Stimulated activated naive B cell treated with anti-CD40 and anti-IgM and Interleukin-4, amounts not matched to agents 10 μg/mL and 1 μg/mL and 100 μg/mL, for 72 hours (primary cell): ENCODE results near the gene LCN15.
"Not testable (repeated sequence)": the region's sequence is repeated elsewhere in the genome, so short reads cannot be mapped to it uniquely, and the experiment has no call there.

ENCODE experiments used
- ATAC-seq, 2 donors: fragments of 150-1000 bp; cut with Tn5 transposase; replicated peaks; 2 replicates each; pipeline ENCODE4 v1.10.0; 2021; ENCODE audit warnings: moderate library complexity in 1 of 2
- DNase-seq: peaks from one replicate; pipeline ENCODE4 v3.0.0; 2021
- H3K27ac Mint-ChIP-seq: one replicate; pipeline ENCODE4 v1.8.0; 2022; ENCODE audit warnings: mild to moderate bottlenecking, mixed read lengths
- H3K27me3 Mint-ChIP-seq, 2 donors: one replicate each; pipeline ENCODE4 v1.8.0; 2022; ENCODE audit warnings: mixed read lengths in 2 of 2
- H3K36me3 Mint-ChIP-seq, 2 donors: one replicate each; pipeline ENCODE4 v1.8.0; 2022; ENCODE audit warnings: mixed read lengths in 2 of 2, mild to moderate bottlenecking in 1 of 2
- H3K4me1 Mint-ChIP-seq, 2 donors: one replicate each; pipeline ENCODE4 v1.8.0; 2022; ENCODE audit warnings: mixed read lengths in 2 of 2, mild to moderate bottlenecking in 1 of 2
- H3K4me3 Mint-ChIP-seq, 2 donors: one replicate each; pipeline ENCODE4 v1.8.0; 2022; ENCODE audit warnings: mild to moderate bottlenecking in 2 of 2, mixed read lengths in 2 of 2, moderate library complexity in 1 of 2
- H3K9me3 Mint-ChIP-seq, 2 donors: one replicate each; pipeline ENCODE4 v1.8.0; 2022; ENCODE audit warnings: mixed read lengths in 2 of 2, mild to moderate bottlenecking in 1 of 2

Gene LCN15

GRCh38 chr9:136759436-136760325, 4.6 kb downstream of the LCN15 start:
- H3K4me3 Mint-ChIP-seq: peak overlapping the region in 1 of 2 donors; percentile 41
- H3K27me3 Mint-ChIP-seq: no peaks in the 10 kb centered on the region
- peak overlapping the region; percentile 81 for H3K27ac Mint-ChIP-seq
- peaks cover 29 to 51% of the 10 kb centered on the region in 2 donors for H3K4me1 Mint-ChIP-seq
- ATAC-seq (no peak), DNase-seq (no peak)
- peaks cover 7 to 11% of the 10 kb centered on the region in 2 donors for H3K36me3 Mint-ChIP-seq
- peaks cover 4 to 8% of the 10 kb centered on the region in 2 donors for H3K9me3 Mint-ChIP-seq

GRCh38 chr9:136759001-136759400, 5.3 kb downstream of the LCN15 start:
- DNase-seq (no peak), ATAC-seq (no peak)
- H3K27ac Mint-ChIP-seq: no peak overlapping the region
- H3K4me3 Mint-ChIP-seq: peak overlapping the region in 1 of 2 donors; percentile 46
- H3K4me1 Mint-ChIP-seq: peaks cover 29 to 56% of the 10 kb centered on the region in 2 donors
- peaks cover 7 to 11% of the 10 kb centered on the region in 2 donors for H3K36me3 Mint-ChIP-seq
- H3K27me3 Mint-ChIP-seq: no peaks in the 10 kb centered on the region
- peaks cover 4 to 8% of the 10 kb centered on the region in 2 donors for H3K9me3 Mint-ChIP-seq

GRCh38 chr9:136757751-136758140, 6.6 kb downstream of the LCN15 start:
- peaks cover 6 to 8% of the 10 kb centered on the region in 2 donors for H3K9me3 Mint-ChIP-seq
- H3K27me3 Mint-ChIP-seq: no peaks in the 10 kb centered on the region
- peaks cover 7 to 14% of the 10 kb centered on the region in 2 donors for H3K36me3 Mint-ChIP-seq
- H3K4me3 Mint-ChIP-seq: peak overlapping the region in 1 of 2 donors; percentile 46
- peaks cover 27 to 51% of the 10 kb centered on the region in 2 donors for H3K4me1 Mint-ChIP-seq
- H3K27ac Mint-ChIP-seq: peak overlapping the region; percentile 62
- ATAC-seq: peak in 1 of 2 donors; percentile 19
- DNase-seq: no peak

- Mint-ChIP-seq H3K36me3 (peaks cover 9 to 18% of the 10 kb centered on the region in 2 donors), H3K4me1 (peaks cover 27 to 51% of the 10 kb centered on the region in 2 donors), H3K27ac (peak overlapping the region; percentile 62)
Measured at GRCh38 chr9:136757328-136757727, 7.0 kb downstream of the LCN15 start.

GRCh38 chr9:136756836-136757235, 7.5 kb downstream of the LCN15 start:
- DNase-seq: no peak
- Mint-ChIP-seq H3K4me1 (peaks cover 27 to 51% of the 10 kb centered on the region in 2 donors), H3K27ac (peak overlapping the region; percentile 62), H3K27me3 (no peaks in the 10 kb centered on the region), H3K9me3 (peaks cover 12 to 15% of the 10 kb centered on the region in 2 donors), H3K36me3 (peaks cover 9 to 22% of the 10 kb centered on the region in 2 donors), H3K4me3 (peak overlapping the region in 1 of 2 donors; percentile 41)
- ATAC-seq: no peak

More at GRCh38 chr9:136757328-136757727, 7.0 kb downstream of the LCN15 start:
- peak; percentile 44 for DNase-seq
- no peaks in the 10 kb centered on the region for H3K27me3 Mint-ChIP-seq
- H3K9me3 Mint-ChIP-seq: peaks cover 10 to 11% of the 10 kb centered on the region in 2 donors
- ATAC-seq: peak in 1 of 2 donors; percentile 64
- H3K4me3 Mint-ChIP-seq: peak overlapping the region in 1 of 2 donors; percentile 41

- Mint-ChIP-seq H3K4me1 (peaks cover 26 to 46% of the 10 kb centered on the region in 2 donors), H3K27ac (no peak overlapping the region), H3K36me3 (peaks cover 9 to 22% of the 10 kb centered on the region in 2 donors)
Measured at GRCh38 chr9:136756134-136756438, 8.2 kb downstream of the LCN15 start.

GRCh38 chr9:136755302-136756133, 8.8 kb downstream of the LCN15 start:
- not testable (repeated sequence) for H3K27me3 Mint-ChIP-seq, ATAC-seq, DNase-seq, H3K27ac Mint-ChIP-seq
- Mint-ChIP-seq H3K36me3 (peaks cover 9 to 26% of the 10 kb centered on the region in 2 donors), H3K4me1 (peaks cover 25 to 46% of the 10 kb centered on the region in 2 donors), H3K4me3 (peak overlapping the region in 1 of 2 donors; percentile 6), H3K9me3 (peaks cover 12 to 25% of the 10 kb centered on the region in 2 donors)

More at GRCh38 chr9:136756134-136756438, 8.2 kb downstream of the LCN15 start:
- DNase-seq (no peak), ATAC-seq (no peak)
- H3K9me3 Mint-ChIP-seq: peaks cover 12 to 19% of the 10 kb centered on the region in 2 donors
- H3K27me3 Mint-ChIP-seq: no peaks in the 10 kb centered on the region
- no peak overlapping the region for H3K4me3 Mint-ChIP-seq

- DNase-seq: no peak
- H3K4me1 Mint-ChIP-seq: peaks cover 24 to 47% of the 10 kb centered on the region in 2 donors
- H3K27ac Mint-ChIP-seq: no peak overlapping the region
- H3K36me3 Mint-ChIP-seq: peaks cover 9 to 27% of the 10 kb centered on the region in 2 donors
- ATAC-seq: no peak
- H3K27me3 Mint-ChIP-seq: no peaks in the 10 kb centered on the region
- H3K9me3 Mint-ChIP-seq: peaks cover 12 to 26% of the 10 kb centered on the region in 2 donors
- no peak overlapping the region for H3K4me3 Mint-ChIP-seq
Measured at GRCh38 chr9:136754626-136755301, 9.6 kb downstream of the LCN15 start.

- H3K9me3 Mint-ChIP-seq: peaks cover 12 to 26% of the 10 kb centered on the region in 2 donors
Measured at GRCh38 chr9:136754059-136754572, 10.2 kb downstream of the LCN15 start.

GRCh38 chr9:136753371-136754058, 10.8 kb downstream of the LCN15 start:
- Mint-ChIP-seq H3K4me1 (peaks cover 31 to 47% of the 10 kb centered on the region in 2 donors), H3K27ac (no peak overlapping the region), H3K4me3 (no peak overlapping the region), H3K9me3 (peaks cover 12 to 26% of the 10 kb centered on the region in 2 donors), H3K27me3 (no peaks in the 10 kb centered on the region), H3K36me3 (peaks cover 9 to 27% of the 10 kb centered on the region in 2 donors)
- ATAC-seq: no peak
- no peak for DNase-seq

More at GRCh38 chr9:136754059-136754572, 10.2 kb downstream of the LCN15 start:
- H3K4me1 Mint-ChIP-seq: peaks cover 26 to 47% of the 10 kb centered on the region in 2 donors
- DNase-seq (no peak), ATAC-seq (no peak)
- H3K4me3 Mint-ChIP-seq: no peak overlapping the region
- H3K27ac Mint-ChIP-seq: no peak overlapping the region
- no peaks in the 10 kb centered on the region for H3K27me3 Mint-ChIP-seq
- peaks cover 9 to 27% of the 10 kb centered on the region in 2 donors for H3K36me3 Mint-ChIP-seq

- Mint-ChIP-seq H3K4me3 (no peak overlapping the region), H3K36me3 (peaks cover 9 to 27% of the 10 kb centered on the region in 2 donors), H3K4me1 (peaks cover 37 to 56% of the 10 kb centered on the region in 2 donors), H3K27me3 (no peaks in the 10 kb centered on the region), H3K27ac (no peak overlapping the region), H3K9me3 (peaks cover 12 to 26% of the 10 kb centered on the region in 2 donors)
- DNase-seq (no peak), ATAC-seq (no peak)
Measured at GRCh38 chr9:136751814-136752213, 12.5 kb downstream of the LCN15 start.

GRCh38 chr9:136751244-136751643, 13.1 kb downstream of the LCN15 start:
- DNase-seq (no peak), ATAC-seq (no peak)
- peaks cover 9 to 26% of the 10 kb centered on the region in 2 donors for H3K36me3 Mint-ChIP-seq
- H3K4me1 Mint-ChIP-seq: peaks cover 35 to 58% of the 10 kb centered on the region in 2 donors
- no peak overlapping the region for H3K27ac Mint-ChIP-seq
- H3K9me3 Mint-ChIP-seq: peaks cover 12 to 26% of the 10 kb centered on the region in 2 donors
- H3K4me3 Mint-ChIP-seq: no peak overlapping the region
- H3K27me3 Mint-ChIP-seq: no peaks in the 10 kb centered on the region

- ATAC-seq: peak; percentile 51 to 70
- no peaks in the 10 kb centered on the region for H3K27me3 Mint-ChIP-seq
Measured at GRCh38 chr9:136750526-136750925, 13.8 kb downstream of the LCN15 start.

More at GRCh38 chr9:136750526-136750925, 13.8 kb downstream of the LCN15 start:
- peaks cover 34 to 56% of the 10 kb centered on the region in 2 donors for H3K4me1 Mint-ChIP-seq
- peaks cover 6 to 24% of the 10 kb centered on the region in 2 donors for H3K9me3 Mint-ChIP-seq
- no peak overlapping the region for H3K4me3 Mint-ChIP-seq
- DNase-seq: no peak
- peak overlapping the region; percentile 37 for H3K27ac Mint-ChIP-seq
- peaks cover 5 to 19% of the 10 kb centered on the region in 2 donors for H3K36me3 Mint-ChIP-seq
